NCI-H69 (cell line): ENCODE data around the gene OPTC.
A peak's percentile ranks its signal among the peaks of the same experiment; 100 is the strongest.
"Not testable (repeated sequence)": the region's sequence is repeated elsewhere in the genome, so short reads cannot be mapped to it uniquely, and the experiment has no call there.

Experiments used
- DNase-seq: peaks from one replicate; lab custom pipeline; 2025; lab: John Stamatoyannopoulos, UW

OPTC gene

GRCh38 chr1:203493901-203494300, at the start of gene OPTC:
OPTC (plus strand) TSS chr1:203494153; CDS start chr1:203496006, 1,853 bp downstream.
- no peak for DNase-seq

- DNase-seq, result peak; percentile 99
Measured at GRCh38 chr1:203444171-203444576, 49.8 kb upstream of the OPTC start.

- DNase-seq, result no peak
Measured at GRCh38 chr1:203447151-203447550, 46.8 kb upstream of the OPTC start.

GRCh38 chr1:203447598-203447997, 46.4 kb upstream of the OPTC start:
- not testable (repeated sequence) for DNase-seq

GRCh38 chr1:203448521-203449061, 45.4 kb upstream of the OPTC start:
- peak; percentile 100 for DNase-seq

- DNase-seq, result peak; percentile 43
Measured at GRCh38 chr1:203450001-203450400, 44.0 kb upstream of the OPTC start.

GRCh38 chr1:203450479-203451149, 43.3 kb upstream of the OPTC start:
- no peak for DNase-seq

GRCh38 chr1:203451836-203452784, 41.8 kb upstream of the OPTC start:
- peak; percentile 66 for DNase-seq

- DNase-seq, result peak; percentile 83
Measured at GRCh38 chr1:203453016-203453415, 40.9 kb upstream of the OPTC start.

- peak; percentile 79 for DNase-seq
Measured at GRCh38 chr1:203453616-203454015, 40.3 kb upstream of the OPTC start.

GRCh38 chr1:203454986-203455471, 38.9 kb upstream of the OPTC start:
- no peak for DNase-seq

- DNase-seq, result no peak
Measured at GRCh38 chr1:203455706-203456105, 38.2 kb upstream of the OPTC start.

GRCh38 chr1:203456577-203456976, 37.4 kb upstream of the OPTC start:
- no peak for DNase-seq

- DNase-seq, result no peak
Measured at GRCh38 chr1:203458078-203458477, 35.9 kb upstream of the OPTC start.

- no peak for DNase-seq
Measured at GRCh38 chr1:203459671-203460201, 34.2 kb upstream of the OPTC start.

GRCh38 chr1:203461717-203462116, 32.2 kb upstream of the OPTC start:
- peak; percentile 97 for DNase-seq

GRCh38 chr1:203462143-203462542, 31.8 kb upstream of the OPTC start:
- DNase-seq, result no peak

- DNase-seq, result no peak
Measured at GRCh38 chr1:203462878-203463277, 31.1 kb upstream of the OPTC start.

- peak; percentile 81 for DNase-seq
Measured at GRCh38 chr1:203463469-203464062, 30.4 kb upstream of the OPTC start.

GRCh38 chr1:203464226-203464625, 29.7 kb upstream of the OPTC start:
- peak; percentile 94 for DNase-seq

GRCh38 chr1:203464743-203465142, 29.2 kb upstream of the OPTC start:
- DNase-seq, result no peak
